ACC112 (cell line): ENCODE data around the gene DNMT1.
"Not testable (repeated sequence)": the region's sequence is repeated elsewhere in the genome, so short reads cannot be mapped to it uniquely, and the experiment has no call there.

ENCODE experiments used
- H2AFZ ChIP-seq: fragments of 200-600 bp; sonication (generic); one replicate; pipeline ENCODE4 v1.6.0; 2017; ENCODE audit warnings: antibody characterized with exemption, low read length; ENCODE audit not compliant: unreplicated experiment
- H3K27ac ChIP-seq: fragments of 200-600 bp; sonication (generic); 2 replicates; pipeline ENCODE4 v1.5.1; 2014; ENCODE audit warnings: low read depth, mild to moderate bottlenecking, antibody characterized with exemption, low read length, moderate library complexity
- H3K27me3 ChIP-seq: fragments of 200-600 bp; sonication (generic); 2 replicates; pipeline ENCODE4 v1.6.1; 2014; ENCODE audit warnings: mild to moderate bottlenecking, antibody characterized with exemption, low read length, moderate library complexity, mixed read lengths; ENCODE audit not compliant: insufficient read depth
- H3K36me3 ChIP-seq: fragments of 200-600 bp; sonication (generic); 2 replicates; pipeline ENCODE4 v1.6.1; 2016; ENCODE audit warnings: mild to moderate bottlenecking, antibody characterized with exemption, low read length, moderate library complexity, mixed read lengths; ENCODE audit not compliant: insufficient read depth
- H3K4me1 ChIP-seq: fragments of 200-600 bp; sonication (generic); one replicate; pipeline ENCODE4 v1.6.1; 2016; ENCODE audit warnings: low read length, mixed read lengths; ENCODE audit not compliant: insufficient read depth, unreplicated experiment, control insufficient read depth
- H3K4me3 ChIP-seq: fragments of 200-600 bp; sonication (generic); 2 replicates; pipeline ENCODE4 v1.5.1; 2014; ENCODE audit warnings: mild to moderate bottlenecking, low read depth, low read length
- H3K79me2 ChIP-seq: fragments of 200-600 bp; sonication (generic); one replicate; pipeline ENCODE4 v1.6.0; 2016; ENCODE audit warnings: low read length; ENCODE audit not compliant: control insufficient read depth, unreplicated experiment, insufficient read depth

Gene DNMT1

GRCh38 chr19:10194500-10195198, at the start of gene DNMT1:
Gene DNMT1 (minus strand): TSS chr19:10194953. CDS start chr19:10194899, 54 bp downstream.
- peak within 1 kb of the TSS; percentile 94 for H3K27ac ChIP-seq
- H3K36me3 ChIP-seq: no peaks in the 10 kb centered on the region
- H3K27me3 ChIP-seq: no peaks in the 10 kb centered on the region
- H3K4me3 ChIP-seq: peak within 1 kb of the TSS; percentile 99
- H3K4me1 ChIP-seq: peaks cover 23% of the 10 kb centered on the region
- H3K79me2 ChIP-seq: peaks cover 43% of the 10 kb centered on the region
- H2AFZ ChIP-seq: peak within 1 kb of the TSS; percentile 91

DNA sequence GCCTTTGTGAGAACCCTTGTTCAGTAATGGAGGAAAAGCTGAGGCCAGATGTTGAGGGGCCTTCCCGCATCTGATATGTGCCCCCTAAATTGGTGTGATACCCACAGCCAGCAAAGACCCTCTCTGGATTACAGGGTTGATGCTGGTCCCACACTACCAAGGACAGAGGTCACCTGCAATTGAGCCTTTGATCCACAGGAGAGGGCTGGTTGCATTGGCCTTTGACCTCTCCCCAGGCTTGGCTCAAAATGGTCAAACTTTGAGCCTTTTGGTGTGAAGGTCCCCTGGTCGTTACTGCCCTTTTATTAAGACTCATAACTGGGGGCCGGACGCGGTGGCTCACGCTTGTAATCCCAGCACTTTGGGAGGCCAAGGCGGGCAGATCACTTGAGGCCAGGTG, 48.9 kb upstream of the DNMT1 start:
- no peaks in the 10 kb centered on the region for H3K79me2 ChIP-seq
- no peaks in the 10 kb centered on the region for H3K4me1 ChIP-seq
- no peak overlapping the region for H3K4me3 ChIP-seq
- no peaks in the 10 kb centered on the region for H3K36me3 ChIP-seq
- no peak overlapping the region for H3K27ac ChIP-seq
- no peak overlapping the region for H2AFZ ChIP-seq
- no peaks in the 10 kb centered on the region for H3K27me3 ChIP-seq

GRCh38 chr19:10241826-10242449, 47.2 kb upstream of the DNMT1 start:
- not testable (repeated sequence) for H3K27me3 ChIP-seq, H2AFZ ChIP-seq, H3K36me3 ChIP-seq, H3K79me2 ChIP-seq, H3K27ac ChIP-seq, H3K4me1 ChIP-seq, H3K4me3 ChIP-seq

GRCh38 chr19:10238172-10238783, 43.5 kb upstream of the DNMT1 start:
- Histone ChIP-seq H2AFZ (peak overlapping the region; percentile 32), H3K36me3 (no peaks in the 10 kb centered on the region), H3K4me1 (peaks cover 11% of the 10 kb centered on the region), H3K79me2 (no peaks in the 10 kb centered on the region), H3K27ac (peak overlapping the region; percentile 71), H3K27me3 (no peaks in the 10 kb centered on the region), H3K4me3 (no peak overlapping the region)

GRCh38 chr19:10237702-10238101, 42.9 kb upstream of the DNMT1 start:
- no peak overlapping the region for H3K4me3 ChIP-seq
- no peaks in the 10 kb centered on the region for H3K27me3 ChIP-seq
- no peaks in the 10 kb centered on the region for H3K79me2 ChIP-seq
- peak overlapping the region; percentile 71 for H3K27ac ChIP-seq
- H3K36me3 ChIP-seq: no peaks in the 10 kb centered on the region
- peaks cover 11% of the 10 kb centered on the region for H3K4me1 ChIP-seq
- H2AFZ ChIP-seq: peak overlapping the region; percentile 32

DNA sequence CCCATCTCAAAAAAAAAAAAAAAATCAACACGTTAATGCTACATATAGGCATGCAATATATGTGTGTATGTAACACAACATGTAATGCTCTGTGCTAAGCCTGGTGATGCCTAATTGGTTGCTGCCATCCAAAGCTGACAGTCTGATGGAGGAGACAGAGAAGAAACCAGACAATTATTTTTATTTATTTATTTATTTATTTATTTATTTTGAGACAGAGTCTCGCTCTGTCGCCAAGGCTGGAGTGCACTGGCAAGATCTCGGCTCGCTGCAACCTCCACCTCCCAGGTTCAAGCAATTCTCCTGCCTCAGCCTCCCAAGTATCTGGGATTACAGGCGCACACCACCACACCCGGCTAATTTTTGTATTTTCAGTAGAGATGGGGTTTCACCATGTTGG, 40.7 kb upstream of the DNMT1 start:
- not testable (repeated sequence) for H3K4me3 ChIP-seq, H3K27me3 ChIP-seq, H3K36me3 ChIP-seq, H3K27ac ChIP-seq, H2AFZ ChIP-seq, H3K79me2 ChIP-seq
- peaks cover 11% of the 10 kb centered on the region for H3K4me1 ChIP-seq

DNA sequence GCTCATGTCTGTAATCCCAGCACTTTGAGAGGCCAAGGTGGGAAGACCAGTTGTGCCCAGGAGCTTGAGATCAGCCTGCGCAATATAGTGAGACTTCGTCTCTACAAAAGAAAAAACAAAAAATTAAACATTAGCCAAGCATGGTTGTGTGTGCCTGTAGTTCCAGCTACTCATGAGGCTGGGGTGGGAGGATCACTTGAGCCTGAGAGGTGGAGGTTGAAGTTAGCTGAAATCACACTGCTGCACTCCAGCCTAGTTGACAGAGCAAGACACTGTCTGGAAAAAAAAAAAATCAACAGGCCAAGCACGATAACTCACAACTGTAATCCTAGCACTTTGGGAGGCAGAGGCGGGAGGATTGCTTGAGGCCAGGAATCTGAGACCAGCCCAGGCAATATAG, 40.2 kb upstream of the DNMT1 start:
- no peak overlapping the region for H3K27ac ChIP-seq
- peaks cover 11% of the 10 kb centered on the region for H3K4me1 ChIP-seq
- no peaks in the 10 kb centered on the region for H3K36me3 ChIP-seq
- no peak overlapping the region for H2AFZ ChIP-seq
- peaks cover 3% of the 10 kb centered on the region for H3K79me2 ChIP-seq
- no peaks in the 10 kb centered on the region for H3K27me3 ChIP-seq
- H3K4me3 ChIP-seq: no peak overlapping the region

- Histone ChIP-seq H3K27ac (no peak overlapping the region), H3K79me2 (peaks cover 5% of the 10 kb centered on the region), H3K27me3 (no peaks in the 10 kb centered on the region), H3K4me3 (no peak overlapping the region), H3K36me3 (no peaks in the 10 kb centered on the region), H3K4me1 (peaks cover 11% of the 10 kb centered on the region), H2AFZ (no peak overlapping the region)
Observed at GRCh38 chr19:10233946-10234345, 39.2 kb upstream of the DNMT1 start.

- Histone ChIP-seq H3K27ac (peak overlapping the region; percentile 19; the same call in 1 of the 2 replicates), H2AFZ (no peak overlapping the region), H3K36me3 (no peaks in the 10 kb centered on the region), H3K4me1 (peaks cover 12% of the 10 kb centered on the region), H3K79me2 (peaks cover 11% of the 10 kb centered on the region), H3K27me3 (no peaks in the 10 kb centered on the region), H3K4me3 (peak overlapping the region; percentile 80)
Observed at GRCh38 chr19:10231612-10232228, 37.0 kb upstream of the DNMT1 start.

DNA sequence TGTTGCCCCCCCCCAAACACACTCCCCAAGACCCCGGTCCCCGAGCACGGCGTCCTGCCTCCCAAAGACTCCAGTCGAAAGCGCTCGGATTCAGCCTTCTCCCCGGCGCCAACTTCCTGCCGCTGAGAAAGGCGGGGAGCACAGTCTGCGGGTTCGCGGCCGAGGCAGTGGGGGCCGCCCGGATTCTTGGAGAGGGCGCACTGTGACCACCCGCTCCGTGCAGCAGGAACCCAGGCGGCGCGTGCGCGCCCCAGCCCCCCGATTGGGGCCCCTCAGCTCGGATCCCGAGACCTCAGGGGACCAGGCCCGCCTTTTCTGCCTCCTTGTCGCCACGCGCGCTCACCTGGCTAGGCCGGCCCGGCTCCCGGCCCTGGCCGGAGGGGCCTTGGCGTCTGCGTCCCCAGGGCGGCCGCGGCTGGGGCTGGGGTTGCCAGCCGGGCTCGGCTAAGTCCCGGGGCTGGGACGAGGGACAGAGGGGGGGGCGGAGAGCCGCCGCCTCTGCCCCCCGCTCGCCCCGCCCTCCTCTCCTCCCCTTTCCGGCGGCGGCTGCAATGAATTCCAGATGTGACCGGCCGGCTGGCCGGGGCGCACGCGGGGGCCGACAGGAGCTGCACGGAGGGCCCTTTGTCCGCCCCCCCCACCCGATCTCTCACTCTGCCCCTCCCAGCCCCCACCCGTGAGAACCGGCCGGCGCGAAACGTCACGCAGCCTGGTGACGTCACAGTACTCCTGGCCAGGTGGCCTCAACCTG, 36.3 kb upstream of the DNMT1 start, which contains the start of gene S1PR2:
TSS of gene S1PR2 (minus strand) at position 471 of the 751 bp plus-strand sequence. CDS start 6,426 bp downstream, outside the sequence.
- H3K79me2 ChIP-seq: peaks cover 11% of the 10 kb centered on the region
- H2AFZ ChIP-seq: peak within 1 kb of the TSS; percentile 54

More for the DNA sequence above, 36.3 kb upstream of the DNMT1 start, which contains the start of gene S1PR2:
- peaks cover 15% of the 10 kb centered on the region for H3K4me1 ChIP-seq
- H3K27ac ChIP-seq: peak within 1 kb of the TSS; percentile 25; the same call in 1 of the 2 replicates
- H3K4me3 ChIP-seq: peak within 1 kb of the TSS; percentile 80
- no peaks in the 10 kb centered on the region for H3K27me3 ChIP-seq
- H3K36me3 ChIP-seq: no peaks in the 10 kb centered on the region
